ENCODE measurements around the gene PEDS1.

DNA sequence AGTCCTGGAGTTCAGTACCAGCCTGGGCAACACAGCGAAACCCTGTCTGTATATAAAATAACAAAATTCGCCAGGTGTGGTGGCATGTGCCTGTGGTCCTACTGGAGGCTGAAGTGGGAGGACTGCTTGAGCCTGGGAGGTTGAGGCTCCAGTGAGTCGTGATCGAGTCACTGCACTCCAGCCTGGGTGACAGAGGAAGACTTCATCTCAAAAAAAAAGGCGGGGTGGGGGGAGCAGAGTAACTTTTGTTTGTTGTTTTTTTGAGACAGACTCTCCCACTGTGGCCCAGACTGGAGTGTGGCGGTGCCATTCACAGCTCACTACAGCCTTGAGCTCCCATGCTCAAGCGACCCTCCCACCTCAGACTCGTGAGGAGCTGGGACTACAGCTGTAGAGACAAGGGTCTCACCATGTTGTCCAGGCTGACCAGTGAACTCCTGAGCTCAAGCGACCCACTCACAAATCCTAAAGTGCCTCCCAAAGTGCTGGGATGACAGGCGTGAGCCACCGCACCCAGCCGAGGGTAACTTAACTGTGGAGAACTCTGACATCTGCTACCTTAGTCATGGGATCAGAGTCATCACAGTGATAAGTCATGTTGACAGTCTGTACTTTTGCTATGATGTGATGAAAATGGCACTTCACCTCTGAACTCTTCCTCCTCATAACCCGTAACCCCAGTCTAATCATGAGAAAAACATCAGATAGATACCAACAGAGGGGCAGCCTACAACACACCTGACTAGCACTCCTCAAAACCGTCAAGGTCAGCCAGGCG lies 16.5 kb downstream of the PEDS1 start:
- TF ChIP-seq EZH2 (IDR thresholded peaks at IDR 0.05; ENCODE audit: low read length, unreplicated experiment) (no peak), EZH2phosphoT487 (IDR thresholded peaks at IDR 0.05; ENCODE audit: borderline replicate concordance, low read length) (no peak)
- TF ChIP-seq, protein P1, sequence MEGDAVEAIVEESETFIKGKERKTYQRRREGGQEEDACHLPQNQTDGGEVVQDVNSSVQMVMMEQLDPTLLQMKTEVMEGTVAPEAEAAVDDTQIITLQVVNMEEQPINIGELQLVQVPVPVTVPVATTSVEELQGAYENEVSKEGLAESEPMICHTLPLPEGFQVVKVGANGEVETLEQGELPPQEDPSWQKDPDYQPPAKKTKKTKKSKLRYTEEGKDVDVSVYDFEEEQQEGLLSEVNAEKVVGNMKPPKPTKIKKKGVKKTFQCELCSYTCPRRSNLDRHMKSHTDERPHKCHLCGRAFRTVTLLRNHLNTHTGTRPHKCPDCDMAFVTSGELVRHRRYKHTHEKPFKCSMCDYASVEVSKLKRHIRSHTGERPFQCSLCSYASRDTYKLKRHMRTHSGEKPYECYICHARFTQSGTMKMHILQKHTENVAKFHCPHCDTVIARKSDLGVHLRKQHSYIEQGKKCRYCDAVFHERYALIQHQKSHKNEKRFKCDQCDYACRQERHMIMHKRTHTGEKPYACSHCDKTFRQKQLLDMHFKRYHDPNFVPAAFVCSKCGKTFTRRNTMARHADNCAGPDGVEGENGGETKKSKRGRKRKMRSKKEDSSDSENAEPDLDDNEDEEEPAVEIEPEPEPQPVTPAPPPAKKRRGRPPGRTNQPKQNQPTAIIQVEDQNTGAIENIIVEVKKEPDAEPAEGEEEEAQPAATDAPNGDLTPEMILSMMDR (conservative IDR thresholded peaks at IDR 0.05; ENCODE audit: low read depth, low read length), result no peak
